Ascending aorta (tissue), 2 donors: Measurements from ENCODE around the gene BCR. TPM values are rescaled to one million over a fixed set of nuclear protein-coding genes. Genes with fewer than 3 reads are reported as not detected.
A peak's percentile ranks its signal among the peaks of the same experiment; 100 is the strongest.

Experiments
- DNase-seq, 2 donors: peaks; one replicate each; pipeline ENCODE4 v3.0.0-alpha.2; 2019; ENCODE audit warnings: low spot score in 2 of 2
- H3K27ac ChIP-seq, 2 donors: fragments of 200-600 bp; sonication (generic); one replicate each; pipeline ENCODE4 v1.5.1; 2016 to 2017; ENCODE audit warnings: mild to moderate bottlenecking in 1 of 2
- H3K27me3 ChIP-seq: fragments of 200-600 bp; sonication (generic); one replicate; pipeline ENCODE4 v1.5.1; 2017
- H3K36me3 ChIP-seq, 2 donors: fragments of 200-600 bp; sonication (generic); one replicate each; pipeline ENCODE4 v1.5.1; 2016
- H3K4me1 ChIP-seq, 2 donors: fragments of 200-600 bp; sonication (generic); one replicate each; pipeline ENCODE4 v1.5.1; 2016 to 2017; ENCODE audit warnings: mild to moderate bottlenecking in 1 of 2
- H3K4me3 ChIP-seq, 2 donors: fragments of 200-600 bp; sonication (generic); one replicate each; pipeline ENCODE4 v1.5.1; 2016 to 2017; ENCODE audit warnings: mild to moderate bottlenecking in 1 of 2
- H3K9me3 ChIP-seq, 2 donors: fragments of 200-600 bp; sonication (generic); one replicate each; pipeline ENCODE4 v1.5.1; 2016
- CTCF ChIP-seq, 3 experiments: fragments of 200-600 bp in 2 of 3; fragments of 450-650 bp in 1 of 3; sonication (generic) in 2 of 3; IDR thresholded peaks; one replicate each; pipeline ENCODE4 v1.5.1; 2016 to 2019; ENCODE audit warnings: antibody characterized with exemption in 3 of 3, mild to moderate bottlenecking in 1 of 3, moderate library complexity in 1 of 3
- intact Hi-C: fragments of 100-400 bp; cut with DNase I; formaldehyde crosslinking; loops from one replicate; pipeline ENCODE4 v1.15.1; 2023
- total RNA-seq: library from RNA; depleted of rRNA; stranded (reverse); fragments of >200 nt; gene quantifications from one replicate; pipeline ENCODE4 v1.1.0, GENCODE V29; 2016

BCR gene
- total RNA-seq, 1 donor from 2014 or later: 216 TPM

GRCh38 chr22:23213581-23214334 lies 33.4 kb downstream of the BCR start:
- intact Hi-C loops: no loop called here
- Histone ChIP-seq H3K27me3 (no peaks in the 10 kb centered on the region), H3K4me1 (peaks cover 0 to 59% of the 10 kb centered on the region in 2 donors), H3K27ac (peak overlapping the region; percentile 7 to 75), H3K4me3 (no peak overlapping the region), H3K36me3 (no peaks in the 10 kb centered on the region), H3K9me3 (no peaks in the 10 kb centered on the region)
- no peak for DNase-seq
- TF ChIP-seq CTCF (IDR thresholded peaks at IDR 0.05): no peak

GRCh38 chr22:23214398-23214797 lies 34.1 kb downstream of the BCR start:
- no peak for TF ChIP-seq CTCF (IDR thresholded peaks at IDR 0.05)
- DNase-seq: no peak
- Histone ChIP-seq H3K27ac (peak overlapping the region; percentile 7 to 75), H3K4me1 (peaks cover 0 to 65% of the 10 kb centered on the region in 2 donors), H3K27me3 (no peaks in the 10 kb centered on the region), H3K4me3 (no peak overlapping the region), H3K9me3 (no peaks in the 10 kb centered on the region), H3K36me3 (no peaks in the 10 kb centered on the region)
- intact Hi-C loops: no loop called here

- H3K4me1 ChIP-seq: peaks cover 4 to 76% of the 10 kb centered on the region in 2 donors
- peak in 1 of 2 donors; percentile 82 for DNase-seq
- H3K27ac ChIP-seq: peak overlapping the region; percentile 58 to 75
- no peaks in the 10 kb centered on the region for H3K9me3 ChIP-seq
- intact Hi-C loops: loop anchor here (1.0 kb wide), 1 partner anchor 10 kb away; no protein-coding TSS in a partner anchor
- no peak for TF ChIP-seq CTCF (IDR thresholded peaks at IDR 0.05)
- no peaks in the 10 kb centered on the region for H3K27me3 ChIP-seq
- H3K4me3 ChIP-seq: peak overlapping the region in 1 of 2 donors; percentile 27
- H3K36me3 ChIP-seq: no peaks in the 10 kb centered on the region
Observed at GRCh38 chr22:23215294-23216241, 35.3 kb downstream of the BCR start.

GRCh38 chr22:23216461-23217170 lies 36.3 kb downstream of the BCR start:
- no peak for DNase-seq
- no peaks in the 10 kb centered on the region for H3K27me3 ChIP-seq
- peaks cover 8 to 85% of the 10 kb centered on the region in 2 donors for H3K4me1 ChIP-seq
- H3K27ac ChIP-seq: peak overlapping the region; percentile 58 to 75
- H3K4me3 ChIP-seq: peak overlapping the region in 1 of 2 donors; percentile 27
- TF ChIP-seq CTCF (IDR thresholded peaks at IDR 0.05): no peak
- H3K36me3 ChIP-seq: no peaks in the 10 kb centered on the region
- intact Hi-C loops: no loop called here
- no peaks in the 10 kb centered on the region for H3K9me3 ChIP-seq
